Measurements from ENCODE around the gene ADSS1. TPM values are rescaled to one million over a fixed set of nuclear protein-coding genes. Genes with fewer than 3 reads are reported as not detected.

Gene ADSS1
- total RNA-seq, 1 donor from 2014 or later: 5.7 TPM

DNA sequence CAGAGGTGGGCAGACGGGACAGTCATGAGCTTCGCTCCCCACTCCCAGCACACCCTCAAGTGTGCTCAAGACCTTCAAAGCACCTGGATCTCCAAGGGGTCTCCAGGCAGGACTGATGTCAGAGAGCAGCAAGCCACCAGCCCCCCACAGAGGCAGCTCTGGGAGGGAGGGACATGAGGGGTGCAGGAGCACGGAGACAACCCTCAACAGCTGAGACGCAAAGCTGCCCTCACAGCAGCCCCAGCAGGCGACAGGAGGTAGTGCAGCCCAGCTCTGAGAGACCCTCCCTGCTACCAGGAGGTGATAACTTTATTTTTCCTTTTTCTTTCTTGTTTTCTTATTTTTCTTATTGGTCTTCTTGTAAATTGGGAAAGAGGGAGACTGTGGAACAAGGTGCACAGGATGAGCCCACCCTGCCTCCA lies 46.8 kb downstream of the ADSS1 start:
- ATAC-seq: no peak

- ATAC-seq: no peak
Measured at GRCh38 chr14:104771374-104771773, 47.3 kb downstream of the ADSS1 start.

GRCh38 chr14:104771918-104772706 lies 48.1 kb downstream of the ADSS1 start:
- ATAC-seq: peak; percentile 55

DNA sequence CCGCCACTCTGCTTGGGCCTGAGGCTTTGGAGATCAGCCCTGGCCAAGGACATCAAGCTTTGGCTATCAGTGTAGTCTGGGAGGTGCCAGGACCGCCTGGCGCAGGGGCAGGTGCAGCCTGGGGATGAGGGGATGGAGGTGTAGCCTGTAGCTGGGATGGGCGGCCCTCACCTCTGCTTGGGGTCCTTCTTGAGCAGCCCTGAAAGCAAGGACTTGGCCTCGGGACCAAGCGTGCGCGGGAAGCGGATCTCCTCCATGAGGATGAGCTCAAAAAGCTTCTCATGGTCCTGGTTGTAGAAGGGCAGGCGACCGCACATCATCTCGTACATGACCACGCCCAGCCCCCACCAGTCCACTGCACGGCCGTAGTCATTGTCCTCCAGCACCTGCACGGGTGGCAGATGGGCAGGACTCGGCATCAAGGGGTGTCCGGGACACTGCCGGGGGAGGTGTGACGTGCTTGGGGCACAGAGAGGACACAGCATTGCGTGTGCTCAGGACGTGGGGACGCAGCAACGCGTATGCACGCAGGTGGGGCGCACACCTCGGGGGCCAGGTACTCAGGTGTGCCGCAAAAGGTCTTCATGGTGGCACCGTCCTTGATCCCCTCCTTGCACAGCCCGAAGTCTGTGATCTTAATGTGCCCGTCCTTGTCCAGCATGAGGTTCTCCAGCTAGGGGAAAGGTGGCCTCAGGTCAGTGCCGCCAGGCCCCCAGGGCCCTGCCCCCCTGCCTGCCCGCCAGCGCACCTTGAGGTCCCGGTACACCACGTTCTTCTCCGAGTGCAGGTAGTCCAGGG lies 48.9 kb downstream of the ADSS1 start:
- no peak for ATAC-seq

- ATAC-seq: no peak
Measured at GRCh38 chr14:104773505-104774452, 49.8 kb downstream of the ADSS1 start.

- peak; percentile 13 for ATAC-seq
Measured at GRCh38 chr14:104774453-104775072, 50.5 kb downstream of the ADSS1 start.

DNA sequence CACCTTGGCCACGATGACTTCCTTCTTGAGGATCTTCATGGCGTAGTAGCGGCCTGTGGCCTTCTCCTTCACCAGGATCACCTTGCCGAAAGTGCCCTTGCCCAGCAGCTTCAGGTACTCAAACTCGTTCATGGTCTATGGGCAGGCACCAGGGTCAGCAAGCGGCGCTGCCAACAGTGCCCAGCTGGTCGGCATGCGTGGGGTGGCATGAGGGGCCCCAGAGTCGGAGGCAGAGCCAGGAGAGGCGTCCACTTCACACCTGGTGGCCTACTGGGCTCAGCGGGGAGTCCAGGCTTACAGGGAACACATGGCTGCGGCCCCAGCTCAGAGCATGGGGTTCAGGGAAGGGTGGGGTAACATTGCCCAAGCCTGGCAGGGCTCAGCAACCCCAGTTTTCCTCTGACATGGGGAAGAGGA lies 51.1 kb downstream of the ADSS1 start:
- ATAC-seq: no peak

GRCh38 chr14:104776481-104776880 lies 52.5 kb downstream of the ADSS1 start:
- no peak for ATAC-seq

DNA sequence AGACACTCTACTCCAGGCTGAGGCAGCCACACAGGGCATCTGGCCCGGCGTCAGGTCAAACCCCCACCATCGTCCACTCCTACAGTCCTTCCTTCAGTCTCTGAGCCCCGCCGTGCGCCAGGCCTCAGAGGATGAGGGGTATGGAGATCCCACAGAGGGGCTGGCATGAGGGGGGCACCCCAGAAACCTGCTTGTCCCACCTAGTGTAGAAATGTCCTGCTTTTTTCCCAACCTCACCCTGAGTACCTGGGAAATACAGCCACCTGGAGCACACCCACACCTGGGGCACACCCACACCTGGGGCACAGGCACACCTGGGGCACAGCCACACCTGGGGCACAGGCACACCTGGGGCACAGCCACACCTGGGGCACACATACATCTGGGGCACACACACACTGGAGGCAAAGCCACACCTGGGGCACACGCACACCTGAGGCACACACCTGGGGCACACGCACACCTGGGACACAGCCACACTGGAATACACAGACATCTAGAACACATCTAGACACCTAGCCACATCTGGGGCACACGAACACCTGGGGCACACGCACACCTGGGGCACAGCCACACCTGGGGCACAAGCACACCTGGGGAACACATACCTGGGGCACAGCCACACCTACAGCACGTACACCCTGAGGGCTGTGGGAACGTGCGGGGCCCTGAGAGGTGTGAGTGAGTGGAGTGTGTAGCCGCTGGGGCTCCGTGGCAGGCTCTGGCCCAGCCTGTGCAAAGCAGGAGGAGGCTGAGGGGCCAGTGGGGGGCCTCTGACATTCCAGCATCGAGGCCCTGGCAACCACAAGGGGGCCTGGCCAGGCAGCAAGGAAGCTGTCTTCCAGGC lies 53.2 kb downstream of the ADSS1 start:
- no peak for ATAC-seq

- ATAC-seq: no peak
Measured at GRCh38 chr14:104777808-104778249, 53.8 kb downstream of the ADSS1 start.

DNA sequence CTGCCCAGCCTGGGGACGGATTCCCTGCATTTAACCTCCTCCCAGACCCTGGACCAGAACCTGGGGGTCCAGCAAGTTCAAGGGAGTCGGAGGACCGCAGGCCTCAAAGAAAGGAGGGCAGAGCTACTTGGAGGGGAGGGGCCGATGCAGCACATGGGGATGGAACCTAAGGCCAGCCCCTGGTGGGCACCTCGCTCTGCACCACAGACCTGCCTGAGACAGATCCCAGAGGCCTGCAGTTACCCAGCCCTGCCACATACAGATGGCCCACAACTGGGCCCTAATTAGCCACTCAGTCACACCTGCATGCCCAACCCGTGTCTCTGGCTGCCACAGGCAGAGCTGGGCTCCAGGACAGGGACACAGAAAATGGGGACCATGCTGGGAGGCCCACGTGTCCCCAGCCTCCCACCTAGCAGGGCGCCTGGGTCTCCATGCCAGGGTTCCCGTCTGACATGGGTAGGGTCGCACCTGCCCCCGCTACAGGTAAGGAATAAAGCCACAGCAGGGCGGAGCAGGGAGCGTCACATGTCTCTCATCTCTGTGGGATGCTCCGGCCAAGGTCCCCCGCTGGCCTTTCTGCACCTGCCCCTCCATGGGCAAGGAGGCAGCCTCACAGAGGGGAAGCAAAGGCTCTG lies 54.8 kb downstream of the ADSS1 start:
- ATAC-seq: no peak

DNA sequence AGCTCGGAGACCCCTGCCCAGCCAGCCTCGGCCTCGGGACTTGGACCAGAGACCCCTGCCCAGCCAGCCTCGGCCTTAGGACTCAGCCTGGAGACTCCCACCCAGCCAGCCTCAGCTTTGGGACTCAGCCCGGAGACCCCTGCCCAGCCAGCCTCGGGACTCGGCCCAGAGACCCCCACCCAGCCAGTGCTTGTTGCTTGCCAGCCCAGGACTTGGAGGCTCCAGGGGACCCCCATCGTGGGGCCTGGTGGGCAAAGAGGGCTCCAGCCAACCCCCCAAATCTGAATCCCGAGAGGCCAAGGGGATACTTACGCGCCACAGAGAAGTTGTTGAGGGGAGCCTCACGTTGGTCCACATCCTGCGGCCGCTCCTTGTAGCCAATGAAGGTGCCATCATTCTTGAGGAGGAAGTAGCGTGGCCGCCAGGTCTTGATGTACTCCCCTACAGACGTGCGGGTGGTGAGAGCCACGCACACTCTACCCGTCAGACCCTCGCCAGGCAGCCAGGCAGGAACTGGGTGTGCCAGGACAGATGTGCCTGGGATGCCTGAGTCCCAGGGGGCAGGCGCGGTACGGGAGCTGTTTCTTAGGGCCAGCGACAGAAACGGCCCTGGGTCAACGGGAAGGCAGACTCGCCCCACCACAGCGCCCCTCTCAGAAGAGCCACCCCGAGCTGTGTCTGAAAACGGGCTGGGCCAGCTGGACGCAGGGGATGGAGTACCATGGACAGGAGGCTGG lies 55.9 kb downstream of the ADSS1 start:
- ATAC-seq: no peak

- ATAC-seq: no peak
Measured at GRCh38 chr14:104780513-104781030, 56.5 kb downstream of the ADSS1 start.

GRCh38 chr14:104781271-104782077 lies 57.4 kb downstream of the ADSS1 start:
- no peak for ATAC-seq

DNA sequence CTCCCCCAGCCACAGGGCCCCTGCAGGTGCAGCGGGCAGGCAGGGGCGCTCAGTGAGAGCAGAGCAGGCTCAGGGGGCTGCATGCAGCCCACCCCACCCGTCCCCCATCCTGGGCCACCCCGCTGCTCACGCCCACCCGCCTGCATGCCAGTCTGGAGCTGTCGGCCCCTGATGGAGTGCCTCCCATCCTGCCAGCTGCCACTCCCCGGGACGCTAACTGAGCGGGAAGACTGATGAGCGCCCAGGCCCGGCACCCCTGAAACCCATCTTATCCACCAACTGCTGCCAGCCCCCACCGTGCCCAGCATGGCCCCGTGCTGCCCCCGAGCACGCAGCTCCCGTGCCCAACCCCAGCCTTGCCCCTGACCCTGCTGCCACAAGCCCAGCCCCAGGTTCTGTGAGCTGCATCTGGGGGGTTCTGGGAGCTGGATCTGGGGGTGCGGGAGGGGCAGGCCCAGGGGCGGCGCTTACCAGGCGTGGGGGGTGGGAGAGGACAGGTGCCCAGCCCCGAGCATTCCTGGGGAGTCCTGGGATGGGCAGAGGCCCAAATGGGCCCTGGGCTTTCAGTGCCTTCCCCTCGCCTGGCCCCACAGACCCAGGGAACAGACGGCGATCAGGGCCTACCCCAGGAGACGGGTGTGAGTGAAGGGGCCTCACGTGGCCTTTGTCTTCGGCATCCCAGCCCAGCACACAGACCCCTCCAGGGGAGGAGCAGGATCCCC lies 58.2 kb downstream of the ADSS1 start:
- ATAC-seq: no peak

GRCh38 chr14:104782808-104783139 lies 58.7 kb downstream of the ADSS1 start:
- ATAC-seq: no peak

- peak; percentile 3 for ATAC-seq
Measured at GRCh38 chr14:104783484-104784217, 59.6 kb downstream of the ADSS1 start.

GRCh38 chr14:104784218-104784568 lies 60.2 kb downstream of the ADSS1 start:
- no peak for ATAC-seq
